Neural progenitor cell (in vitro differentiated cells): ENCODE measurements around the gene ZMYND12. TPM values are rescaled to one million over a fixed set of nuclear protein-coding genes. Genes with fewer than 3 reads are reported as not detected.

Experiments used
- DNase-seq: peaks from one replicate; pipeline ENCODE4 v3.0.0-alpha.2; 2016; ENCODE audit warnings: low spot score
- H2AFZ ChIP-seq: fragments of 200-600 bp; sonication (generic); replicated peaks from 2 replicates; pipeline ENCODE4 v1.6.1; 2016; ENCODE audit warnings: antibody characterized with exemption
- H3F3A ChIP-seq: fragments of 200-600 bp; sonication (generic); 2 replicates; pipeline ENCODE4 v1.6.1; 2016; ENCODE audit warnings: antibody characterized with exemption, low read depth
- H3K27ac ChIP-seq: fragments of 200-600 bp; sonication (generic); 2 replicates; pipeline ENCODE4 v1.5.1; 2016; ENCODE audit warnings: mild to moderate bottlenecking
- H3K27me3 ChIP-seq: fragments of 200-600 bp; sonication (generic); 2 replicates; pipeline ENCODE4 v1.6.1; 2016; ENCODE audit warnings: mild to moderate bottlenecking, moderate library complexity
- H3K36me3 ChIP-seq: fragments of 200-600 bp; sonication (generic); 2 replicates; pipeline ENCODE4 v1.5.1; 2016
- H3K4me1 ChIP-seq: fragments of 200-600 bp; sonication (generic); 2 replicates; pipeline ENCODE4 v1.6.1; 2016; ENCODE audit warnings: mixed run types
- H3K4me2 ChIP-seq: fragments of 200-600 bp; sonication (generic); 2 replicates; pipeline ENCODE4 v1.6.1; 2016
- H3K4me3 ChIP-seq: fragments of 200-600 bp; sonication (generic); 2 replicates; pipeline ENCODE4 v1.5.1; 2016
- H3K79me2 ChIP-seq: fragments of 200-600 bp; sonication (generic); 2 replicates; pipeline ENCODE4 v1.6.1; 2016; ENCODE audit warnings: low read depth
- H3K9ac ChIP-seq: fragments of 200-600 bp; sonication (generic); 2 replicates; pipeline ENCODE4 v1.6.1; 2016
- H3K9me3 ChIP-seq: fragments of 200-600 bp; sonication (generic); 2 replicates; pipeline ENCODE4 v1.5.1; 2016; ENCODE audit warnings: low read depth
- H4K20me1 ChIP-seq: fragments of 200-600 bp; sonication (generic); 2 replicates; pipeline ENCODE4 v1.6.1; 2016; ENCODE audit warnings: low read depth
- H3K27ac Mint-ChIP-seq: 3 replicates; pipeline ENCODE4 v1.8.0; 2021; ENCODE audit warnings: mixed read lengths
- H3K27me3 Mint-ChIP-seq: 2 replicates; pipeline ENCODE4 v1.8.0; 2022; ENCODE audit warnings: low read depth, mild to moderate bottlenecking, inconsistent platforms, moderate library complexity, mixed read lengths; ENCODE audit not compliant: insufficient read depth
- H3K36me3 Mint-ChIP-seq: 3 replicates; pipeline ENCODE4 v1.8.0; 2021; ENCODE audit warnings: mixed read lengths
- H3K4me1 Mint-ChIP-seq: 3 replicates; pipeline ENCODE4 v1.8.0; 2021; ENCODE audit warnings: mixed read lengths
- H3K4me3 Mint-ChIP-seq: 3 replicates; pipeline ENCODE4 v1.8.0; 2021; ENCODE audit warnings: mild to moderate bottlenecking, moderate library complexity, mixed read lengths
- H3K9me3 Mint-ChIP-seq: 3 replicates; pipeline ENCODE4 v1.8.0; 2020; ENCODE audit warnings: mixed read lengths
- CTCF ChIP-seq: fragments of 200-600 bp; sonication (generic); IDR thresholded peaks from 2 replicates; pipeline ENCODE4 v1.5.1; 2017; ENCODE audit warnings: antibody characterized with exemption, mild to moderate bottlenecking
- EZH2 ChIP-seq: fragments of 200-600 bp; sonication (generic); IDR thresholded peaks from 2 replicates; pipeline ENCODE4 v1.6.1; 2017; ENCODE audit warnings: antibody characterized with exemption, mild to moderate bottlenecking, moderate library complexity
- EZH2phosphoT487 ChIP-seq: fragments of 200-600 bp; sonication (generic); IDR thresholded peaks from 2 replicates; pipeline ENCODE4 v1.6.1; 2017; ENCODE audit warnings: antibody characterized with exemption
- total RNA-seq: library from RNA; depleted of rRNA; stranded (reverse); fragments of >200 nt; gene quantifications from 2 replicates; pipeline ENCODE4 v1.2.3, GENCODE V29; 2015; ENCODE audit warnings: low replicate concordance

ZMYND12 gene
- total RNA-seq, 1 donor from 2014 or later: 1.3 TPM

GRCh38 chr1:42392967-42393848 lies 62.6 kb downstream of the ZMYND12 start:
- no peak for TF ChIP-seq EZH2phosphoT487
- TF ChIP-seq CTCF: no peak
- no peak for TF ChIP-seq EZH2
- H3K4me1 Mint-ChIP-seq: no peaks in the 10 kb centered on the region
- Histone ChIP-seq H3K4me3 (no peak overlapping the region), H2AFZ (no peak overlapping the region), H3K27ac (no peak overlapping the region), H3K4me2 (no peak overlapping the region), H4K20me1 (no peaks in the 10 kb centered on the region), H3F3A (no peaks in the 10 kb centered on the region), H3K27me3 (no peaks in the 10 kb centered on the region), H3K9ac (no peak overlapping the region), H3K36me3 (no peaks in the 10 kb centered on the region), H3K4me1 (no peaks in the 10 kb centered on the region), H3K9me3 (no peaks in the 10 kb centered on the region), H3K79me2 (no peaks in the 10 kb centered on the region)
- no peaks in the 10 kb centered on the region for H3K9me3 Mint-ChIP-seq
- no peak overlapping the region for H3K27ac Mint-ChIP-seq
- no peak for DNase-seq
- no peak overlapping the region for H3K4me3 Mint-ChIP-seq
- H3K36me3 Mint-ChIP-seq: no peaks in the 10 kb centered on the region
- no peaks in the 10 kb centered on the region for H3K27me3 Mint-ChIP-seq

GRCh38 chr1:42392255-42392654 lies 63.6 kb downstream of the ZMYND12 start:
- Histone ChIP-seq H3F3A (no peaks in the 10 kb centered on the region), H3K4me1 (no peaks in the 10 kb centered on the region), H3K27ac (no peak overlapping the region), H3K36me3 (no peaks in the 10 kb centered on the region), H3K27me3 (no peaks in the 10 kb centered on the region), H2AFZ (no peak overlapping the region), H3K4me2 (no peak overlapping the region), H4K20me1 (no peaks in the 10 kb centered on the region), H3K4me3 (no peak overlapping the region), H3K9ac (no peak overlapping the region), H3K79me2 (no peaks in the 10 kb centered on the region), H3K9me3 (no peaks in the 10 kb centered on the region)
- no peak for DNase-seq
- Mint-ChIP-seq H3K27me3 (no peaks in the 10 kb centered on the region), H3K9me3 (no peaks in the 10 kb centered on the region), H3K36me3 (no peaks in the 10 kb centered on the region), H3K27ac (no peak overlapping the region), H3K4me1 (no peaks in the 10 kb centered on the region), H3K4me3 (no peak overlapping the region)
- TF ChIP-seq EZH2: no peak
- no peak for TF ChIP-seq EZH2phosphoT487
- TF ChIP-seq CTCF: no peak

- no peak overlapping the region for H3K27ac ChIP-seq
- H2AFZ ChIP-seq: no peak overlapping the region
- DNase-seq: no peak
- no peaks in the 10 kb centered on the region for H3K9me3 Mint-ChIP-seq
- H3K9me3 ChIP-seq: no peaks in the 10 kb centered on the region
- peaks cover 17% of the 10 kb centered on the region for H3K27me3 Mint-ChIP-seq
- H3K4me3 ChIP-seq: no peak overlapping the region
- H3K27ac Mint-ChIP-seq: no peak overlapping the region
- no peaks in the 10 kb centered on the region for H3K4me1 Mint-ChIP-seq
- no peaks in the 10 kb centered on the region for H3F3A ChIP-seq
- H3K36me3 Mint-ChIP-seq: no peaks in the 10 kb centered on the region
- TF ChIP-seq EZH2: no peak
- no peak for TF ChIP-seq EZH2phosphoT487
- TF ChIP-seq CTCF: no peak
- H3K4me2 ChIP-seq: no peak overlapping the region
- H3K27me3 ChIP-seq: peaks cover 25% of the 10 kb centered on the region
- no peak overlapping the region for H3K9ac ChIP-seq
- H3K36me3 ChIP-seq: no peaks in the 10 kb centered on the region
- H3K4me1 ChIP-seq: peaks cover 6% of the 10 kb centered on the region
- no peaks in the 10 kb centered on the region for H4K20me1 ChIP-seq
- H3K79me2 ChIP-seq: no peaks in the 10 kb centered on the region
- no peak overlapping the region for H3K4me3 Mint-ChIP-seq
Observed at GRCh38 chr1:42386051-42386450, 69.8 kb downstream of the ZMYND12 start.
